GM12892 (cell line): ENCODE measurements around the gene VMAC.
A peak's percentile ranks its signal among the peaks of the same experiment; 100 is the strongest.

Source experiments
- DNase-seq: peaks from one replicate; pipeline ENCODE4 v3.0.0; 2011; ENCODE audit not compliant: insufficient read length
- FAIRE-seq: peaks from 2 replicates; lab custom pipeline; 2011; peaks lifted over from hg19 to GRCh38; lab: Jason Lieb, UNC
- POLR2A ChIP-seq: IDR thresholded peaks from 2 replicates; pipeline ENCODE4 v1.6.1; 2011; ENCODE audit warnings: low read depth, low read length, control low read depth
- POLR2AphosphoS5 ChIP-seq: IDR thresholded peaks from 2 replicates; pipeline ENCODE4 v1.6.1; 2011; ENCODE audit warnings: low read depth, low read length, control low read depth
- TAF1 ChIP-seq: IDR thresholded peaks from 2 replicates; pipeline ENCODE4 v1.6.1; 2011; ENCODE audit warnings: low read depth, mild to moderate bottlenecking, control low read depth, low read length, borderline replicate concordance

The VMAC gene

GRCh38 chr19:5890099-5890498 is 14.6 kb upstream of the VMAC start:
- DNase-seq (no peak), FAIRE-seq (no peak)
- no peak for TF ChIP-seq POLR2A
- TF ChIP-seq TAF1 = no peak
- TF ChIP-seq POLR2AphosphoS5 = no peak

DNA sequence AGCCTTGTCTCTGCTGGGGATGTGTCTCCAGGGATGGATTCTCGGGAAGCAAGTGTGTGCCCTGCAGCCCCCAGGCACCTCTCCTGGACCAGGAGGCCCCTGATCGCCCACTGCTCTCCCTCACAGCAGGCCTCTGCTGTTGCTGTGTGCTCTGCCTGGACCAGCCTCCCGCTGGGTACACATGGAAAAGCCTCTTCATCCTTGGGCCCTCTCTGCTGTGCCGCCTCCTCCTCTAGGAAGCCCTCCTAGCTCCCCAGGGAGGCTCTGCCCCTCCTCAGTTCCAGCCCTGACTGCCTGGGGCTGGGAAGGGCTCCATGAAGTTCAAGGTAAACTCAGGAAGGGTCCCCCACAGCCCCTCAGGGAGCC is 13.1 kb upstream of the VMAC start:
- DNase-seq = no peak
- TF ChIP-seq POLR2AphosphoS5 = no peak
- TF ChIP-seq TAF1 = no peak
- no peak; the same call in 1 of the 2 replicates for TF ChIP-seq POLR2A
- FAIRE-seq = no peak

GRCh38 chr19:5891938-5892771 is 12.5 kb upstream of the VMAC start:
- no peak for FAIRE-seq
- no peak for DNase-seq

GRCh38 chr19:5892772-5893275 is 11.8 kb upstream of the VMAC start:
- no peak; the same call in 1 of the 2 replicates for TF ChIP-seq POLR2A
- TF ChIP-seq POLR2AphosphoS5 = no peak
- TF ChIP-seq TAF1 = no peak
- FAIRE-seq = no peak
- no peak for DNase-seq

More at GRCh38 chr19:5891938-5892771, 12.5 kb upstream of the VMAC start:
- TF ChIP-seq POLR2A (0 out of 2 replicates have a peak, but pooled peaks have one; percentile 53), POLR2AphosphoS5 (peak; percentile 63; the same call in 1 of the 2 replicates), TAF1 (no peak)

DNA sequence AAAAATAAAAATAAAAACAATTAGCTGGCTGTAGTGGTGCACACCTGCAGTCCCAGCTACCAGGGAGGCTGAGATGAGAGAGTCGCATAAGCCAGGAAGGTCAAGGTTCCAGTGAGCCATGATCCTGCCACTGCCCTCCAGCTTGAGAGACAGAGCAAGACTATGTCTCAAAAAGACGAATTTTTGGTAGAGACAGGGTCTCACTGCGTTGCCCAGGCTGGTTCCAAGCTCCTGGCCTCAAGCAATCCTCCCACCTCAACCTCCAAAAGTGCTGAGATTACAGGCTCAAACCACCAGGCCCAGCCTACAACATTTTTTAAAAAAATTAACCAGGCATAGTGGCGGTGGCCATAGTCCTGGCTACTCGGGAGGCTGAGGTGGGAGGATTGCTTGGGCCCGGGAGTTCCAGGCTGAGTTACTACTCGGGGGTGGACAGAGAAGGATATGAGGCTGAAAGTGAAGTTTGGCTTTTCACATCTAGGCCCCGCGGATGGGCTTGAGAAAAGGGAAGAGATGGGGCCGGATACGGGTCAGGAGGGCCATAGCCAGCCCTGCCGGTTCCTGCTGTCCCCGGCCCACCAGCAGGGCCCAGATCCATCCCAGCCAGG is 11.3 kb upstream of the VMAC start:
- no peak for FAIRE-seq

GRCh38 chr19:5893907-5894703 is 10.6 kb upstream of the VMAC start:
- FAIRE-seq = no peak
- no peak for DNase-seq
- TF ChIP-seq POLR2A (peak; percentile 41; the same call in 1 of the 2 replicates), TAF1 (no peak), POLR2AphosphoS5 (peak; percentile 32)

More for the DNA sequence above, 11.3 kb upstream of the VMAC start:
- no peak for TF ChIP-seq POLR2A
- TF ChIP-seq TAF1 = no peak
- TF ChIP-seq POLR2AphosphoS5 = no peak
- DNase-seq = no peak

DNA sequence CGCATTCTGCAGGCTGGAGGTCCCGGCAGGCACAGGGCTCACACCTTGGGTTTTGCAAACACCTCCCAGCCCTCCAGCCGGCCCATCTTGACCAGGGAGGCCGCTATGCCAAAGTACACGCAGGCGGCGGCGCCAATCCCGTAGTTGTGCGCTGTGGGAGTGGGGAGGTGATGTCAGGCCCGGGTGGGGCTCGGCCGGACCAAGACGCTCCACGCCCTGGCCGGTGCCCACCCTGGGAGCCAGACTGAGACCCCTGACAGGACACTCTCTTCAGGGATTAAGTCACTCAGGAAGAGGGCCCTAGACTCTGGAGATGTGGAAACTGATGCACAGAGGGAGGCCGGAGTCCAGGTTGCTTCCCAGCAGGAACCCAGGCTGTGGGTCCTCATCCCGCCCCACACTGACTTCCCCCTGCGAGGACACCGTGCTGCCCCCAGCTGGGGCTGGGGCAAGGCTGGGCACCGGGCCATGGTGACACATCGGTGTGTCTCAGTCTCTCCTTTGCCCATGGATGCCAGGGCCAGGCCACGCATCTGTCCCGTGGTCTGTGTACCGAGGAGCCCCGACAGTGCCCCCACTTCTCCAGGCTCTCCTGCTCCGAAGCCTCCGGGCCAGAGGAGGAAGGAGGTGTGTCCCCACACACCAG is 9.8 kb upstream of the VMAC start:
- DNase-seq = no peak
- FAIRE-seq = no peak
- TF ChIP-seq POLR2AphosphoS5 (no peak), TAF1 (no peak), POLR2A (no peak)

- no peak for TF ChIP-seq POLR2A
- TF ChIP-seq TAF1 = no peak
- TF ChIP-seq POLR2AphosphoS5 = no peak
- FAIRE-seq (no peak), DNase-seq (no peak)
Observed at GRCh38 chr19:5895409-5895808, 9.3 kb upstream of the VMAC start.

DNA sequence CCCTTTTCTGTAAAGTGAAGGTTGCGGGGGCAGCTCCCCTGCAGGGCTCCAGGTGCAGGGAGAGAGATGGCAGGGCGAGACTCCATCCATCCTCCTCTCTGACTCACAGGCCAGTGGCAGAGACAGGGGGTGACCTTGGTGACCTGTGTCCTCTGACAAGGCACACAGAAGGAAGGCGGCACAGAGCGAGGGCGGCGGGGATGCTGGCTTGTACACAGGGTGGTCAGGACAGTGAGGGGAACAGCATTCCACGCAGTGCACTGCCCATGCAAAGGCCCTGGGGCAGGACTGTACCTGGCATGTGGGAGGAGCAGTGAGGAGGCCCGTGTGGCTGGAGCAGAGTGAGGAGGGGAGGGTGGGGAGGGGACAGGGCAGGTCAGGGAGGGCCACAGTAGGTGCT is 8.8 kb upstream of the VMAC start:
- TF ChIP-seq POLR2AphosphoS5 (no peak), POLR2A (no peak), TAF1 (no peak)
- DNase-seq (no peak), FAIRE-seq (no peak)

GRCh38 chr19:5896365-5897076 is 8.2 kb upstream of the VMAC start:
- TF ChIP-seq POLR2AphosphoS5 (no peak), TAF1 (no peak), POLR2A (no peak)
- DNase-seq (no peak), FAIRE-seq (no peak)
